ENCODE results near the gene GPBAR1. TPM values are rescaled to one million over a fixed set of nuclear protein-coding genes. Genes with fewer than 3 reads are reported as not detected.

GPBAR1 gene
- total RNA-seq, 1 donor from 2014 or later: 0.92 TPM

DNA sequence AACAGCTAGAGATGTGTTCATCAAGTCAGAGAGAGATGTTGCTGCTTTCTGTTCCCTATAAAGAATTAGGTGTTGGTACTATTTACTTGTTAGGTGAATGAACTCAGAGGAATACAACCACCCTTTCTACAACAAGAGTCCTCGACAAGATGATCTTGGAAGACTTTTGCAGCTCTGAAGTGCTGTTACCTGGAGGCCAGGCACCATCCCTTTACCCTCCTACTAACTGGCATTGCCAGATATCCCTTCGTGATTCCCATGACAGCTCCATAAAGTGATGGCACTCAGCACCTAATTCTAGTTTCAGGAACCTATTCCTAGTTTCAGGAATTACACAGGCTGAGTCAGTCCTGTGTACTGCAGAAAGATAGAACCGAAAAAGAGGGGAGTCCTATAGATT is 33.9 kb upstream of the GPBAR1 start:
- TF ChIP-seq, protein P1, sequence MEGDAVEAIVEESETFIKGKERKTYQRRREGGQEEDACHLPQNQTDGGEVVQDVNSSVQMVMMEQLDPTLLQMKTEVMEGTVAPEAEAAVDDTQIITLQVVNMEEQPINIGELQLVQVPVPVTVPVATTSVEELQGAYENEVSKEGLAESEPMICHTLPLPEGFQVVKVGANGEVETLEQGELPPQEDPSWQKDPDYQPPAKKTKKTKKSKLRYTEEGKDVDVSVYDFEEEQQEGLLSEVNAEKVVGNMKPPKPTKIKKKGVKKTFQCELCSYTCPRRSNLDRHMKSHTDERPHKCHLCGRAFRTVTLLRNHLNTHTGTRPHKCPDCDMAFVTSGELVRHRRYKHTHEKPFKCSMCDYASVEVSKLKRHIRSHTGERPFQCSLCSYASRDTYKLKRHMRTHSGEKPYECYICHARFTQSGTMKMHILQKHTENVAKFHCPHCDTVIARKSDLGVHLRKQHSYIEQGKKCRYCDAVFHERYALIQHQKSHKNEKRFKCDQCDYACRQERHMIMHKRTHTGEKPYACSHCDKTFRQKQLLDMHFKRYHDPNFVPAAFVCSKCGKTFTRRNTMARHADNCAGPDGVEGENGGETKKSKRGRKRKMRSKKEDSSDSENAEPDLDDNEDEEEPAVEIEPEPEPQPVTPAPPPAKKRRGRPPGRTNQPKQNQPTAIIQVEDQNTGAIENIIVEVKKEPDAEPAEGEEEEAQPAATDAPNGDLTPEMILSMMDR (IDR thresholded peaks at IDR 0.05; ENCODE audit: insufficient read depth, low read length, poor library complexity, severe bottlenecking): no peak
- H3K4me3 ChIP-seq (ENCODE audit: low read depth, low read length): no peak overlapping the region
- no peaks in the 10 kb centered on the region for H3K27me3 ChIP-seq (ENCODE audit: control insufficient read depth, insufficient read depth, low read length)
- H3K36me3 ChIP-seq (ENCODE audit: control insufficient read depth, insufficient read depth, low read length): no peaks in the 10 kb centered on the region
- no peak for DNase-seq (ENCODE audit: low read depth)

DNA sequence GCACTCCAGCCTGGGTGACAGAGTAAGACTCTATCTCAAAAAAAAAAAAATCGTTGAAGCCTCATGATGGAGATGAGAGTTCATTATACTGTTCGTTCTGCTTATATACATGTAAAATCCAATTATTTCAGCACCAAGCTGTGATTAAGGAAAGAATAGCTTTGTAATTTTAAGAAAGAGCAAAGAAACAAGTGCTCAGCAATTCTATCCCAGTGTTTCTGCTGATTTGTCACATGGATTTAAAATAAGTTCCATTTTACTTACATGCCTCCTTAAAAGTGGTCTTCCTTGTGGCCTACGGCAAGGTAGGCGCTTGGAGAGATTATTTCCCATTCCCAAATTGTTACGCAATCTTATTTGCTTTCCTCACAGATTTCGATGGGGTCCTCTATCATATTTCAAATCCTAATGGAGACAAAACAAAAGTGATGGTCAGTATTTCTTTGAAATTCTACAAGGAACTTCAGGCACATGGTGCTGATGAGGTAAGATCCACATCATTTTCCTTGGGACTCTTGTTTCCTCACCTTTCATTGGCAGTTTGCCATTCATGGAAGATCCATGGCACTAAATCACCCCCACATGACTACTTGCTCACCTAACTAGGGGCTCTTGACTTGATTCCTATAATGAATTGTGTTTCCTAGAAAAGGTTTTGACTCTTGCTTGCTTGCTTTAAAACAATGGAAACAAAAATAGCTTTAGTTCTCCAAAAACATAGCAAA is 32.3 kb upstream of the GPBAR1 start:
- TF ChIP-seq, protein P1 (IDR thresholded peaks at IDR 0.05; ENCODE audit: insufficient read depth, low read length, poor library complexity, severe bottlenecking): no peak
- Histone ChIP-seq H3K4me3 (ENCODE audit: low read depth, low read length) (no peak overlapping the region), H3K27me3 (ENCODE audit: control insufficient read depth, insufficient read depth, low read length) (no peaks in the 10 kb centered on the region), H3K36me3 (ENCODE audit: control insufficient read depth, insufficient read depth, low read length) (no peaks in the 10 kb centered on the region)
- no peak for DNase-seq (ENCODE audit: low read depth)

DNA sequence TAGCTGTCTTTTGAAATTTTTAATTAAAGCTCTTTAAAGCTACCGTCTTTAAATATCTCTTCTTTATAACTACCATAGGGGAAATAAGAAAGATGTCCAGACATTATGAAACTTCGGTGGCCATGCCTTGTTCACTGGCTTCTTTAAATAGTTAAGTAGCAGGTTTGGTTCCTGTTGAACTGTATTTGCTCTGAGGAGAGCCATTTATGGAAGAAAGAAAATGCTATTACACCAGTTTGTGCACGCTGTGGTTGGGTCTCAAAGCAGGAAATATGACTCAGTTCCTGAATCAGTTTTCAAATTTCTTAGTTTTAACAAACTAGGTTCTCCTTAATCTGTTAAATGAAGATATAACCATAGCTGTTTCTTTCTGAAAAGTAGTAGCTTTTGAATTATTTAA is 31.6 kb upstream of the GPBAR1 start:
- TF ChIP-seq, protein P1 (IDR thresholded peaks at IDR 0.05; ENCODE audit: insufficient read depth, low read length, poor library complexity, severe bottlenecking): no peak
- H3K36me3 ChIP-seq (ENCODE audit: control insufficient read depth, insufficient read depth, low read length): no peaks in the 10 kb centered on the region

DNA sequence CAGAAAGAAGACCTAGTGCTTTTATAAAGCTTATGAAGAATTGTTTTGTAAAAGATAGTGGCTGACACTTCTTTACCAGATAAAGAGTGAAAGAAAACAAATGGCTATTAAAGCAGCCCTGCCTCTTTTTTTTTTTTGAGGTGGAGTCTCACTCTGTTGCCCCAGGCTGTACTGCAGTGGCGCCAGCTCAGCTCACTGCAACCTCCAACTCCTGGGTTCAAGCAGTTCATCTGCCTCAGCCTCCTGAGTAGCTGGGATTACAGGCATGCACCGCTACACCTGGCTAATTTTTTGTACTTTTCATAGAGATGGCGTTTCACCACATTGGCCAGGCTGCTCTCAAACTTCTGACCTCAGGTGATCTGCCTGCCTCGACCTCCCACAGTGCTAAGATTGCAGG is 31.0 kb upstream of the GPBAR1 start:
- TF ChIP-seq, protein P1 (IDR thresholded peaks at IDR 0.05; ENCODE audit: insufficient read depth, low read length, poor library complexity, severe bottlenecking): no peak
- no peaks in the 10 kb centered on the region for H3K27me3 ChIP-seq (ENCODE audit: control insufficient read depth, insufficient read depth, low read length)
- DNase-seq (ENCODE audit: low read depth): no peak
- no peaks in the 10 kb centered on the region for H3K36me3 ChIP-seq (ENCODE audit: control insufficient read depth, insufficient read depth, low read length)
- H3K4me3 ChIP-seq (ENCODE audit: low read depth, low read length): no peak overlapping the region

More for the DNA sequence above, 31.6 kb upstream of the GPBAR1 start:
- DNase-seq (ENCODE audit: low read depth): peak; percentile 72
- Histone ChIP-seq H3K27me3 (ENCODE audit: control insufficient read depth, insufficient read depth, low read length) (no peaks in the 10 kb centered on the region), H3K4me3 (ENCODE audit: low read depth, low read length) (no peak overlapping the region)

DNA sequence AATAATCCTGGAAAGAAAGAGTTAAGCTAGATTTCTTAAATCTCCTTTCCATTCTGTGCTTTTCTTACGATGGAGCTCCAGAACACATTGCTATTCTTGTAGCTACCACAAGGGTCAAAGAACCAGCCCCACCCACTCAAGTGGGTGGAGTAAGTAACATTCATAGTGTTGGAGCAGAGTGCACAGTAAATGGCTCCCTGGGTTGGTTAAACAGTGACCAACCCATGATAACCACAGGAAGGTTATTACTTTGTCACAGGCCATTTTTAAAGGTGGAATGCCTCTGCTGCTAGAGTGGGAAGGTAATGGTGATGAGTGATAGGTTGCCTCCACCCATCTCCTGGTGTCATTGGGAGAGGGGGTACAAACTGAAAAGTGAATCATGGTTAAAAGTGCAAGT is 29.9 kb upstream of the GPBAR1 start:
- Histone ChIP-seq H3K4me3 (ENCODE audit: low read depth, low read length) (no peak overlapping the region), H3K36me3 (ENCODE audit: control insufficient read depth, insufficient read depth, low read length) (no peaks in the 10 kb centered on the region), H3K27me3 (ENCODE audit: control insufficient read depth, insufficient read depth, low read length) (no peaks in the 10 kb centered on the region)
- TF ChIP-seq, protein P1 (IDR thresholded peaks at IDR 0.05; ENCODE audit: insufficient read depth, low read length, poor library complexity, severe bottlenecking): peak; percentile 51
- DNase-seq (ENCODE audit: low read depth): peak; percentile 69

DNA sequence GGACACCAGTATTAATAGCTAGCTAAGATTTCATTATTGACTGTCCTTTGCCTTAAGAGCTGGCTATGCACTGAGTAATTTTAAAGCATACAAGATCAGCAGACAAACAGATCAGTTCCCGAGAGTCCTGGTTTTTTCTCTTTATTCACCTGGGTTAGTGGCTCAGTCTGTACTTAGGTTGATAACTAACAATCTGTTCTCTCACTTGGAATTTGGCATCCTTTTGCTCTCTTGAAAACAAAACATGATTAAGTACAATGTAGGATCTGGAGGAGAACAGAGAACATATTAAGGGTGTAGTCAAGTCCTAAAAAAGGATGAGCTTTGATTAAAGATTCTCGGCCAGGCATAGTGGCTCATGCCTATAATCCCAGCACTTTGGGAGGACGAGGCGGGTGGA is 27.3 kb upstream of the GPBAR1 start:
- no peak for DNase-seq (ENCODE audit: low read depth)
- TF ChIP-seq, protein P1 (IDR thresholded peaks at IDR 0.05; ENCODE audit: insufficient read depth, low read length, poor library complexity, severe bottlenecking): no peak
- H3K36me3 ChIP-seq (ENCODE audit: control insufficient read depth, insufficient read depth, low read length): no peaks in the 10 kb centered on the region
- no peak overlapping the region for H3K4me3 ChIP-seq (ENCODE audit: low read depth, low read length)
- H3K27me3 ChIP-seq (ENCODE audit: control insufficient read depth, insufficient read depth, low read length): no peaks in the 10 kb centered on the region
